Endothelial cell of umbilical vein (primary cell): Measurements from ENCODE around the gene AMELX. TPM values are rescaled to one million over a fixed set of nuclear protein-coding genes. Genes with fewer than 3 reads are reported as not detected.

ENCODE experiments used
- Bru-seq: library from RNA; stranded (reverse); fragments of 400-500 nt; gene quantifications from one replicate; lab custom pipeline; 2021; lab: Mats Ljungman, UMichigan
- BruChase-seq, 2 experiments: library from RNA; stranded (reverse); fragments of 400-500 nt; gene quantifications; one replicate each; lab custom pipeline; 2021; lab: Mats Ljungman, UMichigan
- BruUV-seq: library from RNA; stranded (reverse); fragments of 400-500 nt; replicated peaks from 2 replicates; lab custom pipeline; 2021; lab: Mats Ljungman, UMichigan
- CTCF ChIA-PET: fragments of 300-600, 350-600 bp; sonication (Branson Sonifier 250); formaldehyde crosslinking; loops from one replicate; lab custom pipeline; 2021; ENCODE audit warnings: antibody characterized with exemption, inconsistent platforms; lab: Charles Lee
- POLR2A ChIA-PET: fragments of 300-600, 350-600 bp; sonication (Branson Sonifier 250); formaldehyde crosslinking; loops from one replicate; lab custom pipeline; 2021; ENCODE audit warnings: antibody characterized with exemption, inconsistent platforms; lab: Charles Lee
- DNase-seq: peaks from one replicate; pipeline ENCODE4 v3.0.0-alpha.2; 2011; ENCODE audit warnings: low read depth, low spot score
- FAIRE-seq: peaks from 2 replicates; lab custom pipeline; 2011; peaks lifted over from hg19 to GRCh38; lab: Jason Lieb, UNC
- H2AFZ ChIP-seq: 2 replicates; pipeline ENCODE4 v1.6.0; 2012; ENCODE audit warnings: low read depth, low read length, control low read depth, inconsistent platforms
- H3K27ac ChIP-seq: 2 replicates; pipeline ENCODE4 v1.5.1; 2011; ENCODE audit warnings: low read depth, mild to moderate bottlenecking, control low read depth, low read length, moderate library complexity; ENCODE audit not compliant: insufficient read depth
- H3K27me3 ChIP-seq, 2 experiments: 2 replicates each; pipeline versions ENCODE4 v1.6.0 to v1.6.1; 2011; ENCODE audit warnings: low read length in 2 of 2, mixed read lengths in 1 of 2; ENCODE audit not compliant: control insufficient read depth in 2 of 2, insufficient read depth in 2 of 2
- H3K36me3 ChIP-seq, 2 experiments: 2 replicates in 1 of 2; 3 replicates in 1 of 2; pipeline ENCODE4 v1.5.1; 2011; ENCODE audit warnings: low read length in 2 of 2, mild to moderate bottlenecking in 1 of 2, moderate library complexity in 1 of 2; ENCODE audit not compliant: control insufficient read depth in 2 of 2, insufficient read depth in 2 of 2; ENCODE audit errors: extremely low read depth in 1 of 2
- H3K4me1 ChIP-seq: 3 replicates; pipeline ENCODE4 v1.5.1; 2011; ENCODE audit warnings: mild to moderate bottlenecking, low read length; ENCODE audit not compliant: control insufficient read depth, insufficient read depth; ENCODE audit errors: extremely low read depth
- H3K4me2 ChIP-seq: 2 replicates; pipeline ENCODE4 v1.6.1; 2011; ENCODE audit warnings: low read length, control low read depth, mixed read lengths; ENCODE audit not compliant: insufficient read depth
- H3K4me3 ChIP-seq, 3 experiments: fragments of 200-600 bp in 1 of 3; sonication (generic), shearing (Covaris generic) in 1 of 3; replicated peaks in 1 of 3; 2 replicates each; pipeline ENCODE4 v1.5.1; 2011 to 2016; ENCODE audit warnings: control low read depth in 3 of 3, low read length in 3 of 3, mild to moderate bottlenecking in 2 of 3, inconsistent platforms in 1 of 3, low read depth in 1 of 3, moderate library complexity in 1 of 3; ENCODE audit not compliant: insufficient read depth in 1 of 3
- H3K79me2 ChIP-seq: 2 replicates; pipeline ENCODE4 v1.6.0; 2012; ENCODE audit warnings: low read length, inconsistent platforms; ENCODE audit not compliant: control insufficient read depth, insufficient read depth
- H3K9ac ChIP-seq: replicated peaks from 2 replicates; pipeline ENCODE3; 2011; ENCODE audit warnings: low read length, control low read depth; ENCODE audit not compliant: insufficient read depth; ENCODE audit errors: extremely low read depth
- H3K9me1 ChIP-seq: replicated peaks from 3 replicates; pipeline ENCODE4 v1.6.0; 2011; ENCODE audit warnings: mild to moderate bottlenecking, low read length; ENCODE audit not compliant: control insufficient read depth, insufficient read depth; ENCODE audit errors: extremely low read depth
- H3K9me3 ChIP-seq: replicated peaks from 2 replicates; pipeline ENCODE4 v1.5.1; 2012; ENCODE audit warnings: low read length, inconsistent platforms; ENCODE audit not compliant: control insufficient read depth, insufficient read depth
- H4K20me1 ChIP-seq: replicated peaks from 2 replicates; pipeline ENCODE3; 2011; ENCODE audit warnings: mild to moderate bottlenecking, low read length; ENCODE audit not compliant: control insufficient read depth, insufficient read depth; ENCODE audit errors: extremely low read depth
- EZH2 ChIP-seq: IDR thresholded peaks from 2 replicates; pipeline ENCODE4 v1.6.1; 2012; ENCODE audit warnings: borderline replicate concordance, low read depth, mild to moderate bottlenecking, moderate library complexity, low read length, inconsistent platforms; ENCODE audit not compliant: severe bottlenecking
- FOS ChIP-seq: IDR thresholded peaks from 2 replicates; pipeline ENCODE4 v1.6.1; 2011; ENCODE audit warnings: mild to moderate bottlenecking, low read length, moderate library complexity, borderline replicate concordance; ENCODE audit not compliant: insufficient read depth
- GATA2 ChIP-seq: IDR thresholded peaks from 2 replicates; pipeline ENCODE4 v1.7.0; 2011; ENCODE audit warnings: low read depth, mild to moderate bottlenecking, moderate library complexity, mixed read lengths, low read length; ENCODE audit not compliant: insufficient read length, insufficient read depth
- JUN ChIP-seq: IDR thresholded peaks from 2 replicates; pipeline ENCODE4 v1.6.1; 2011; ENCODE audit warnings: borderline replicate concordance, low read depth; ENCODE audit not compliant: insufficient read length, insufficient read depth
- MAX ChIP-seq: IDR thresholded peaks from 2 replicates; pipeline ENCODE4 v1.6.1; 2011; ENCODE audit not compliant: insufficient read depth, insufficient read length
- MYC ChIP-seq: IDR thresholded peaks from one replicate; pipeline ENCODE4 v1.6.1; 2011; ENCODE audit warnings: mild to moderate bottlenecking, low read depth, low read length
- POLR2A ChIP-seq: IDR thresholded peaks from 2 replicates; pipeline ENCODE4 v1.6.1; 2012; ENCODE audit warnings: low read depth, mild to moderate bottlenecking, control low read depth, low read length
- POLR2AphosphoS5 ChIP-seq: IDR thresholded peaks from 2 replicates; pipeline ENCODE4 v1.6.1; 2012; ENCODE audit warnings: low read depth, mild to moderate bottlenecking, control low read depth, low read length, moderate library complexity; ENCODE audit not compliant: insufficient read depth
- dilution Hi-C: fragments of 300-500 bp; cut with MboI; formaldehyde crosslinking; loops from one replicate; pipeline ENCODE4 v1.15.0; 2019; ENCODE audit warnings: low sequenced_read_pairs; ENCODE audit not compliant: extremely low pct_ligation_motif_present
- intact Hi-C: fragments of 100-400 bp; cut with micrococcal nuclease; formaldehyde crosslinking; loops from one replicate; pipeline ENCODE4 v1.10.0; 2022
- long read RNA-seq: library from polyadenylated mRNA; stranded (forward); transcript quantifications from one replicate; pipeline ENCODE4 v2.0.0, GENCODE V29; 2021
- polyA minus RNA-seq, 3 experiments: library from RNA; depleted of rRNA, polyadenylated mRNA; stranded (reverse); fragments of >200 nt; gene quantifications; 1 replicate in 1 of 3; 2 replicates in 2 of 3; pipeline ENCODE4 v1.2.3, GENCODE V29; 2011
- polyA plus RNA-seq, 4 experiments: library from polyadenylated mRNA; depleted of rRNA in 3 of 4; stranded (reverse) in 3 of 4; unstranded in 1 of 4; fragments of >200 nt; gene quantifications; 2 replicates each; pipeline versions ENCODE4 v1.2.1 to v1.2.3, GENCODE V29; 2011 to 2012; ENCODE audit warnings: missing spikeins in 1 of 4
- total RNA-seq: library from RNA; stranded (reverse); gene quantifications from 2 replicates; pipeline ENCODE4 v1.2.3, GENCODE V29; 2021
- TF ChIP-seq, protein P1 (sequence below), 2 donors: IDR thresholded peaks; 1 replicate in 1 of 2; 2 replicates in 1 of 2; pipeline ENCODE4 v1.5.1; 2011; ENCODE audit warnings: low read length in 2 of 2, mild to moderate bottlenecking in 2 of 2, moderate library complexity in 2 of 2, control low read depth in 1 of 2, inconsistent platforms in 1 of 2, low read depth in 1 of 2; ENCODE audit not compliant: insufficient read depth in 1 of 2; ENCODE audit errors: extremely low read depth in 1 of 2

Gene AMELX
- total RNA-seq (not detected in 2 replicates), polyA plus RNA-seq (not detected in 2 replicates), polyA minus RNA-seq (not detected in 2 replicates), Bru-seq, nascent RNA (not detected), BruChase-seq, experiment 1, labeled RNA remaining after a 6-hour chase (not detected), BruChase-seq, experiment 2, labeled RNA remaining after a 2-hour chase (not detected)
- polyA plus RNA-seq (2011; cell fraction: cytosol; rRNA removed), result not detected in 2 replicates
- polyA plus RNA-seq (2011; cell fraction: nucleus; rRNA removed), result not detected in 2 replicates
- polyA plus RNA-seq (2012), result not detected in 2 replicates
- polyA minus RNA-seq (2011; cell fraction: cytosol; rRNA and poly(A)+ RNA removed), result not detected
- polyA minus RNA-seq (2011; cell fraction: nucleus; rRNA and poly(A)+ RNA removed), result not detected in 2 replicates
- long read RNA-seq, result 0 reads

- H3K27me3 ChIP-seq, result no peaks in the 10 kb centered on the region
- CTCF ChIA-PET, result no interaction called here
- FAIRE-seq, result no peak
- H3K27ac ChIP-seq, result no peak within 1 kb of the TSS
- intact Hi-C loops, result no loop called here
- no peak within 1 kb of the TSS for H3K4me3 ChIP-seq
- no peaks in the 10 kb centered on the region for H3K9me3 ChIP-seq
- H3K36me3 ChIP-seq, result no peaks in the 10 kb centered on the region
- no TSS peak for BruUV-seq
- no peak within 1 kb of the TSS for H3K9ac ChIP-seq
- H3K4me1 ChIP-seq, result no peaks in the 10 kb centered on the region
- H3K4me2 ChIP-seq, result no peak within 1 kb of the TSS
- POLR2A ChIA-PET, result no interaction called here
- H3K79me2 ChIP-seq, result no peaks in the 10 kb centered on the region
- H4K20me1 ChIP-seq, result no peaks in the 10 kb centered on the region
- dilution Hi-C loops, result no loop called here
- no peaks in the 10 kb centered on the region for H3K9me1 ChIP-seq
- TF ChIP-seq JUN, result no peak
- TF ChIP-seq EZH2, result no peak
- no peak for TF ChIP-seq GATA2
- no peak for TF ChIP-seq MAX
- TF ChIP-seq, protein P1, sequence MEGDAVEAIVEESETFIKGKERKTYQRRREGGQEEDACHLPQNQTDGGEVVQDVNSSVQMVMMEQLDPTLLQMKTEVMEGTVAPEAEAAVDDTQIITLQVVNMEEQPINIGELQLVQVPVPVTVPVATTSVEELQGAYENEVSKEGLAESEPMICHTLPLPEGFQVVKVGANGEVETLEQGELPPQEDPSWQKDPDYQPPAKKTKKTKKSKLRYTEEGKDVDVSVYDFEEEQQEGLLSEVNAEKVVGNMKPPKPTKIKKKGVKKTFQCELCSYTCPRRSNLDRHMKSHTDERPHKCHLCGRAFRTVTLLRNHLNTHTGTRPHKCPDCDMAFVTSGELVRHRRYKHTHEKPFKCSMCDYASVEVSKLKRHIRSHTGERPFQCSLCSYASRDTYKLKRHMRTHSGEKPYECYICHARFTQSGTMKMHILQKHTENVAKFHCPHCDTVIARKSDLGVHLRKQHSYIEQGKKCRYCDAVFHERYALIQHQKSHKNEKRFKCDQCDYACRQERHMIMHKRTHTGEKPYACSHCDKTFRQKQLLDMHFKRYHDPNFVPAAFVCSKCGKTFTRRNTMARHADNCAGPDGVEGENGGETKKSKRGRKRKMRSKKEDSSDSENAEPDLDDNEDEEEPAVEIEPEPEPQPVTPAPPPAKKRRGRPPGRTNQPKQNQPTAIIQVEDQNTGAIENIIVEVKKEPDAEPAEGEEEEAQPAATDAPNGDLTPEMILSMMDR (IDR thresholded peaks at IDR 0.05; ENCODE audit: extremely low read depth in 1 of 2, insufficient read depth in 1 of 2, low read depth in 1 of 2, low read length in 2 of 2), result no peak
- no peak for TF ChIP-seq MYC
- no peak for TF ChIP-seq POLR2A
- no peak for TF ChIP-seq FOS
- no peak for TF ChIP-seq POLR2AphosphoS5
- DNase-seq, result no peak
- no peak within 1 kb of the TSS for H2AFZ ChIP-seq
These were observed at the start of gene AMELX for GRCh38 chrX:11293113-11293512. TSS of gene AMELX (plus strand) at chrX:11293413. CDS start at chrX:11294789, 1,376 bp downstream.
